SJSA1 (cell line): Measurements from ENCODE around the gene PRSS48. TPM values are rescaled to one million over a fixed set of nuclear protein-coding genes. Genes with fewer than 3 reads are reported as not detected.
"Not testable (repeated sequence)": the region's sequence is repeated elsewhere in the genome, so short reads cannot be mapped to it uniquely, and the experiment has no call there.

ENCODE experiments used
- DNase-seq, 2 experiments: peaks; one replicate each; pipeline ENCODE4 v3.0.0-alpha.2; 2015 to 2020; ENCODE audit warnings: low spot score in 2 of 2, low read depth in 1 of 2
- H3K27ac ChIP-seq: fragments of 250-450 bp; sonication (Bioruptor Pico); 2 replicates; pipeline ENCODE4 v1.5.1; 2020; ENCODE audit warnings: mild to moderate bottlenecking, moderate library complexity
- H3K27me3 ChIP-seq: fragments of 250-450 bp; sonication (Bioruptor Pico); replicated peaks from 2 replicates; pipeline ENCODE4 v1.5.1; 2020; ENCODE audit warnings: mild to moderate bottlenecking, moderate library complexity
- H3K36me3 ChIP-seq: fragments of 250-450 bp; sonication (Bioruptor Pico); 2 replicates; pipeline ENCODE4 v1.5.1; 2020; ENCODE audit warnings: mild to moderate bottlenecking
- H3K4me1 ChIP-seq: fragments of 250-450 bp; sonication (Bioruptor Pico); replicated peaks from 2 replicates; pipeline ENCODE4 v1.6.1; 2021; ENCODE audit warnings: mild to moderate bottlenecking
- H3K4me3 ChIP-seq: fragments of 250-450 bp; sonication (Bioruptor Pico); 2 replicates; pipeline ENCODE4 v1.5.1; 2020; ENCODE audit warnings: mild to moderate bottlenecking
- H3K9me3 ChIP-seq: fragments of 250-450 bp; sonication (Bioruptor Pico); replicated peaks from 2 replicates; pipeline ENCODE4 v1.5.1; 2020; ENCODE audit warnings: mild to moderate bottlenecking
- total RNA-seq: library from RNA; depleted of rRNA; stranded (reverse); fragments of >200 nt; shearing (Covaris generic); gene quantifications from 2 replicates; pipeline ENCODE4 v1.2.3, GENCODE V29; 2014

PRSS48 gene
- total RNA-seq, 1 experiment from 2014 or later = not detected

DNA sequence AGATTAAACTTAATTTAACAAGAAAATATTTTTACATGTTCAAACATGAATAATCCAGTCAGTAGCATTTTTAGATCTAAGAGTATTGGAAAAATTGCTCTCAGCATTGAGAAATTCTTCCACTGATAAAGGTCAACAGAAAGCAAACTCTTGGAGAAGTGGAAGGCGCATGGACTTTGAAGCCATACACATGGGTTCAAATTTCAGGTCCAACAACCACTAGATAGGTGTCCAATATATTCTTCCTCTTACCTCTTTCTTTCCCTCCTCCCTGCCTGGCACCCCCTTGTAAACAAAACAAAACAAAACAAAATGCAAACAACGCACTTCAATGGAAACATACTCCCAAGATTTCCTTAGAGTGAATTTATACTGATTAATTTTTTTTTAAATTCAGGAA, 28.4 kb upstream of the PRSS48 start:
- Histone ChIP-seq H3K27me3 (no peaks in the 10 kb centered on the region; the same call in 1 of the 2 replicates), H3K36me3 (no peaks in the 10 kb centered on the region), H3K4me1 (no peaks in the 10 kb centered on the region), H3K9me3 (no peaks in the 10 kb centered on the region), H3K27ac (no peak overlapping the region), H3K4me3 (no peak overlapping the region)
- no peak for DNase-seq

- DNase-seq = no peak
- Histone ChIP-seq H3K4me1 (no peaks in the 10 kb centered on the region), H3K36me3 (no peaks in the 10 kb centered on the region), H3K27ac (no peak overlapping the region), H3K27me3 (no peaks in the 10 kb centered on the region; the same call in 1 of the 2 replicates), H3K9me3 (no peaks in the 10 kb centered on the region), H3K4me3 (no peak overlapping the region)
These were observed 26.3 kb upstream of the PRSS48 start for GRCh38 chr4:151250706-151251105.

DNA sequence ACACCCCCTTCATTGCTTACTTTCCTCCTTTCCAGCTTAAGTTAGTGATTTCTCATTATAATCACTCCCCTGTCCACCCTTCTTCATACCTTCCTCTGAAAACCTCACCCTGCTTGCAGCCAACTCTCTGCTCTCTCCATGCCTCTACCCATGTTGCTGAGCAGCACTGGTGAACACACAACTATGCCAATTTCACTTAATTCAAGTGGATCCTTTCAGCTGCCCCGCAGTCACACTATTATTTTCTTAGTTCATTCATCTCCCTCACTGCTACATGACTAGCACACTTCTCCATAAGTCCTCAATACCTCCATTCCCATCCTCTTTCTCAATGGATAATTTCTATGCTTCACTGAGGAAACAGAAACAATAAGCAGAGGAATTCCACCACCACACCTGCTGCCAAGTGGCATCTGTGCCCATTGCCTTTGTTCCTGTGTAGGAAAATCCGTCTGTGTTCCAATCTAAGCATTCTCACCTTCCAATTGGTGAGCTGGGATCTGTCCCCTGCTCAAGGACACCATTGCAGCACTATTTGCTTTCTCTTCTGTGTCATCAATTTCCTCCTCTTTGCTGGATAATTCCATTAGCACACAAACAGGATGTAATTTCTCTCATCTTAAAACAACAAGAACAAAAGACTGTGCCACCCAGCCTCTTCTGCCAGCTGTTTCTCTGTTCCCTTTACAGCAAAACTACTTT, 25.2 kb upstream of the PRSS48 start:
- no peak for DNase-seq
- Histone ChIP-seq H3K27me3 (no peaks in the 10 kb centered on the region; the same call in 1 of the 2 replicates), H3K4me3 (no peak overlapping the region)

DNA sequence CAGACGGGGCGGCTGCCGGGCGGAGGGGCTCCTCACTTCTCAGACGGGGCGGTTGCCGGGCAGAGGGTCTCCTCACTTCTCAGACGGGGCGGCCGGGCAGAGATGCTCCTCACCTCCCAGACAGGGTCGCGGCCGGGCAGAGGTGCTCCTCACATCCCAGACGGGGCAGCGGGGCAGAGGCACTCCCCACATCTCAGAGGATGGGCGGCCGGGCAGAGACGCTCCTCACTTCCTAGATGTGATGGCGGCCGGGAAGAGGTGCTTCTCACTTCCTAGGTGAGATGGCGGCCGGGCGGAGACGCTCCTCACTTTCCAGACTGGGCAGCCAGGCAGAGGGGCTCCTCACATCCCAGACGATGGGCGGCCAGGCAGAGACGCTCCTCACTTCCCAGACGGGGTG, 21.7 kb upstream of the PRSS48 start:
- not testable (repeated sequence) for H3K4me3 ChIP-seq, H3K27me3 ChIP-seq, H3K4me1 ChIP-seq, H3K36me3 ChIP-seq, DNase-seq, H3K9me3 ChIP-seq, H3K27ac ChIP-seq

More for the DNA sequence above, 25.2 kb upstream of the PRSS48 start:
- Histone ChIP-seq H3K9me3 (no peaks in the 10 kb centered on the region), H3K4me1 (no peaks in the 10 kb centered on the region), H3K36me3 (no peaks in the 10 kb centered on the region), H3K27ac (no peak overlapping the region)

- H3K27ac ChIP-seq, H3K4me3 ChIP-seq, H3K9me3 ChIP-seq, H3K27me3 ChIP-seq, H3K36me3 ChIP-seq, H3K4me1 ChIP-seq, DNase-seq: not testable (repeated sequence)
These were observed 21.3 kb upstream of the PRSS48 start for GRCh38 chr4:151255680-151256079.

- no peaks in the 10 kb centered on the region for H3K9me3 ChIP-seq
- no peaks in the 10 kb centered on the region for H3K27me3 ChIP-seq
- H3K4me1 ChIP-seq = no peaks in the 10 kb centered on the region
- H3K36me3 ChIP-seq = no peaks in the 10 kb centered on the region
- no peak overlapping the region for H3K27ac ChIP-seq
- no peak for DNase-seq
- no peak overlapping the region for H3K4me3 ChIP-seq
These were observed 20.8 kb upstream of the PRSS48 start for GRCh38 chr4:151256134-151256533.

- no peaks in the 10 kb centered on the region for H3K4me1 ChIP-seq
- no peaks in the 10 kb centered on the region for H3K9me3 ChIP-seq
- DNase-seq = no peak
- no peak overlapping the region for H3K4me3 ChIP-seq
- H3K27me3 ChIP-seq = no peaks in the 10 kb centered on the region
- no peak overlapping the region for H3K27ac ChIP-seq
- no peaks in the 10 kb centered on the region for H3K36me3 ChIP-seq
These were observed 19.3 kb upstream of the PRSS48 start for GRCh38 chr4:151257704-151258103.

- H3K27me3 ChIP-seq = no peaks in the 10 kb centered on the region
- H3K36me3 ChIP-seq = no peaks in the 10 kb centered on the region
- no peak overlapping the region for H3K4me3 ChIP-seq
- H3K9me3 ChIP-seq = no peaks in the 10 kb centered on the region
- DNase-seq = no peak
- no peak overlapping the region for H3K27ac ChIP-seq
- H3K4me1 ChIP-seq = no peaks in the 10 kb centered on the region
These were observed 17.2 kb upstream of the PRSS48 start for GRCh38 chr4:151259752-151260151.

DNA sequence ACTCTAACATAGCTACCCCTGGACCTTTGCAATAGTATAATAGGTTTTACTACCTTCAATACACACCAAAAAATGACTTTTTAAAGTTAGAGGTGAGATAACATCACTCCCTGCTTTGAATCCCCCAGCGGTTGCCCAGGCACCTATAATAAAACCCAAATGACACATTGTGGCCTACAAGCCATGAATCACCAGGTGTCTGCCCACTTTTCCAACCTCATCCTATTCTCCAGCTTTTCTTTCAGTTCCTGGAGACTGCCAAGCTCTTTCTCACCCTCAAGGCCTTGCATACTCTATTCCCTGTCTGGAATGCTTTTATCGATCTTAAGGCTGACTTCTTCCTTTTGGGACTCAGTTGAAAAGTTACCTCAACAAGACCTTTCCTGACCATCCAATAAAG, 16.4 kb upstream of the PRSS48 start:
- Histone ChIP-seq H3K4me1 (no peaks in the 10 kb centered on the region), H3K27me3 (no peaks in the 10 kb centered on the region), H3K36me3 (no peaks in the 10 kb centered on the region), H3K4me3 (no peak overlapping the region), H3K27ac (no peak overlapping the region), H3K9me3 (no peaks in the 10 kb centered on the region)
- no peak for DNase-seq

DNA sequence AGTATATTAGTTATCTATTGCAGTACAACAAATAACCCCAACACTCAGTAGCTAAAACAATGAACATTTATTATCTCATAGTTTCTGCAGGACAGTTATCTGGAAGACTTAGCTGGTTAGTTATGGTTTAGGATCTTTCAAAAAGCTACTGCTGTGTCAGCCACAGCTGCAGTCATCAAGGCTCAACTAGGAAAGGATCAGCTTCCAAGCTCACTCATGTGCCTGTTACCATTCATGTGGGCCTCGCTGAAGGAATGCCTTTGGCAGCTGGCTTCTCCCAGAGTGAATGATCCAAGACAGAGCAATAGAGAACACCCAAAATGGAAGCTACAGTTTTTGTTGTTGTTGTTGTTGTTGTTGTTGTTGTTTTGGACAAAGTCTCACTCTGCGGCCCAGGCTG, 13.5 kb upstream of the PRSS48 start:
- Histone ChIP-seq H3K36me3 (no peaks in the 10 kb centered on the region), H3K4me3 (no peak overlapping the region), H3K27me3 (no peaks in the 10 kb centered on the region), H3K4me1 (no peaks in the 10 kb centered on the region), H3K27ac (no peak overlapping the region), H3K9me3 (0 out of 2 replicates have a peak, but pooled peaks cover 2% of the 10 kb centered on the region)
- no peak for DNase-seq

DNA sequence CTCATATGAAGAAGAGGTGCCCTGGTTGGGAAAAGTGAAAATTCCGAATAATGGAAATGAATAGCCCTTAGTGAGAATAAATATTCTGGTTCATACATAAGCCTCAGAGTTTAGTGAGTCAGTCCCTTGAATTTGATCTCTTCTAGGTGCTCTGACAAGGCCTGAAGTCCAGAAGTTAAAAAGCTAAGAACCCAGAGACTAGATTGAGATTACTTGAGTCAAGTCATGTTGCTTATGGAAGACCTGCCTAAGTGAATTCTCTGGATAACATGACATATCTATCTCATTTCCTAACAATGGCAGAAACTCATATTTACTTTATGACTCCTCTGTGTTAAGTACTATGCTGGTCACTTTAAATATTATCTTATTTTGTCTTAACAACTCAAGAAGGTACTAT, 10.5 kb upstream of the PRSS48 start:
- Histone ChIP-seq H3K36me3 (no peaks in the 10 kb centered on the region), H3K4me1 (no peaks in the 10 kb centered on the region), H3K9me3 (0 out of 2 replicates have a peak, but pooled peaks cover 2% of the 10 kb centered on the region), H3K4me3 (no peak overlapping the region), H3K27me3 (no peaks in the 10 kb centered on the region), H3K27ac (no peak overlapping the region)
- DNase-seq = no peak

DNA sequence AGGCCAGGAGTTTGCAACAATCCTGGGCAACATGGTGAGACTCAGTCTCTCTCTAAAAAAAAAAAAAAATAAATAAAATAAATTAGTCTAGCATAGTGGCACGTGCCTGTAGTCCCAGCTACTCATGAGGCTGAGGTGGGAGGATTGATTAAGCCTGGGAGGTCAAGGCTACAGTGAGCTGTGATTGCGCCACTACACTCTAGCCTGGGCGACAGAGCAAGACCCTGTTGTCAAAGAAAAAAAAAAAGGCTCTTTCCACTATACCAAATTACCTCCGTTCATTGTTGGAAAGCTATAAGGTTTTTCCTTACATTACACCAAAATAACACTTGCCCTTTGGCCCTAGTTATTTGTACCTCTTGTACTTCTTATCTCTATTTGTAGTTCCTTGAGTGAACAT, 9.9 kb upstream of the PRSS48 start:
- Histone ChIP-seq H3K27me3 (no peaks in the 10 kb centered on the region), H3K4me3 (no peak overlapping the region), H3K9me3 (0 out of 2 replicates have a peak, but pooled peaks cover 2% of the 10 kb centered on the region), H3K36me3 (no peaks in the 10 kb centered on the region), H3K27ac (no peak overlapping the region), H3K4me1 (no peaks in the 10 kb centered on the region)
- no peak for DNase-seq

GRCh38 chr4:151267822-151268535, 9.0 kb upstream of the PRSS48 start:
- no peaks in the 10 kb centered on the region for H3K27me3 ChIP-seq
- H3K4me1 ChIP-seq = no peaks in the 10 kb centered on the region
- no peak overlapping the region for H3K4me3 ChIP-seq
- H3K27ac ChIP-seq = no peak overlapping the region
- DNase-seq = no peak
- H3K36me3 ChIP-seq = no peaks in the 10 kb centered on the region
- 0 out of 2 replicates have a peak, but pooled peaks cover 2% of the 10 kb centered on the region for H3K9me3 ChIP-seq

DNA sequence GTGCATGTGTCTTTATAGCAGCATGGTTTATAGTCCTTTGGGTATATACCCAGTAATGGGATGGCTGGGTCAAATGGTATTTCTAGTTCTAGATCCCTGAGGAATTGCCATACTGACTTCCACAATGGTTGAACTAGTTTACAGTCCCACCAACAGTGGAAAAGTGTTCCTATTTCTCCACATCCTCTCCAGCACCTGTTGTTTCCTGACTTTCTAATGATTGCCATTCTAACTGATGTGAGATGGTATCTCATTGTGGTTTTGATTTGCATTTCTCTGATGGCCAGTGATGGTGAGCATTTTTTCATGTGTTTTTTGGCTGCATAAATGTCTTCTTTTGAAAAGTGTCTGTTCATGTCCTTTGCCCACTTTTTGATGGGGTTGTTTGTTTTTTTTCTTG, 8.1 kb upstream of the PRSS48 start:
- H3K4me1 ChIP-seq, H3K27ac ChIP-seq, H3K36me3 ChIP-seq, H3K4me3 ChIP-seq, DNase-seq, H3K27me3 ChIP-seq, H3K9me3 ChIP-seq: not testable (repeated sequence)
